ENCODE measurements around the gene CRYGS. TPM values are rescaled to one million over a fixed set of nuclear protein-coding genes. Genes with fewer than 3 reads are reported as not detected.
A peak's percentile ranks its signal among the peaks of the same experiment; 100 is the strongest.

CRYGS gene
- total RNA-seq, 1 donor from 2014 or later = 1.8 TPM

- no peak for DNase-seq (ENCODE audit: low read depth)
- TF ChIP-seq CTCF (IDR thresholded peaks at IDR 0.05; ENCODE audit: insufficient read depth, low read length, poor library complexity, severe bottlenecking) = no peak
- peaks cover 2% of the 10 kb centered on the region for H3K27me3 ChIP-seq (ENCODE audit: control insufficient read depth, insufficient read depth, low read length)
- H3K36me3 ChIP-seq (ENCODE audit: control insufficient read depth, insufficient read depth, low read length) = no peaks in the 10 kb centered on the region
- no peak overlapping the region for H3K4me3 ChIP-seq (ENCODE audit: low read depth, low read length)
Observed at GRCh38 chr3:186511245-186511644, 32.9 kb downstream of the CRYGS start.

GRCh38 chr3:186510374-186511079, 33.7 kb downstream of the CRYGS start:
- peak; percentile 8 for TF ChIP-seq CTCF (IDR thresholded peaks at IDR 0.05; ENCODE audit: insufficient read depth, low read length, poor library complexity, severe bottlenecking)

GRCh38 chr3:186509423-186509822, 34.8 kb downstream of the CRYGS start:
- H3K36me3 ChIP-seq (ENCODE audit: control insufficient read depth, insufficient read depth, low read length) = no peaks in the 10 kb centered on the region
- no peak overlapping the region for H3K4me3 ChIP-seq (ENCODE audit: low read depth, low read length)
- H3K27me3 ChIP-seq (ENCODE audit: control insufficient read depth, insufficient read depth, low read length) = peaks cover 2% of the 10 kb centered on the region
- no peak for DNase-seq (ENCODE audit: low read depth)
- no peak for TF ChIP-seq CTCF (IDR thresholded peaks at IDR 0.05; ENCODE audit: insufficient read depth, low read length, poor library complexity, severe bottlenecking)

More at GRCh38 chr3:186510374-186511079, 33.7 kb downstream of the CRYGS start:
- no peak for DNase-seq (ENCODE audit: low read depth)
- Histone ChIP-seq H3K4me3 (ENCODE audit: low read depth, low read length) (no peak overlapping the region), H3K36me3 (ENCODE audit: control insufficient read depth, insufficient read depth, low read length) (no peaks in the 10 kb centered on the region), H3K27me3 (ENCODE audit: control insufficient read depth, insufficient read depth, low read length) (peaks cover 2% of the 10 kb centered on the region)

GRCh38 chr3:186506857-186507256, 37.3 kb downstream of the CRYGS start:
- Histone ChIP-seq H3K4me3 (ENCODE audit: low read depth, low read length) (no peak overlapping the region), H3K36me3 (ENCODE audit: control insufficient read depth, insufficient read depth, low read length) (no peaks in the 10 kb centered on the region), H3K27me3 (ENCODE audit: control insufficient read depth, insufficient read depth, low read length) (peaks cover 5% of the 10 kb centered on the region)
- no peak for DNase-seq (ENCODE audit: low read depth)
- TF ChIP-seq CTCF (IDR thresholded peaks at IDR 0.05; ENCODE audit: insufficient read depth, low read length, poor library complexity, severe bottlenecking) = no peak

GRCh38 chr3:186506191-186506739, 37.9 kb downstream of the CRYGS start:
- no peak for DNase-seq (ENCODE audit: low read depth)
- H3K4me3 ChIP-seq (ENCODE audit: low read depth, low read length) = no peak overlapping the region
- H3K27me3 ChIP-seq (ENCODE audit: control insufficient read depth, insufficient read depth, low read length) = peaks cover 5% of the 10 kb centered on the region
- no peak for TF ChIP-seq CTCF (IDR thresholded peaks at IDR 0.05; ENCODE audit: insufficient read depth, low read length, poor library complexity, severe bottlenecking)
- no peaks in the 10 kb centered on the region for H3K36me3 ChIP-seq (ENCODE audit: control insufficient read depth, insufficient read depth, low read length)
